ENCODE measurements around the gene RPL36A. TPM values are rescaled to one million over a fixed set of nuclear protein-coding genes. Genes with fewer than 3 reads are reported as not detected.

RPL36A gene
- total and polyA plus RNA-seq, 9 of the 15 experiments (the other 6 are each of a cell fraction or from before 2014, with no cell fraction given), result 412 to 4,539 (median 3,209) TPM

GRCh38 chrX:101416691-101417090, 25.9 kb downstream of the RPL36A start:
- in situ Hi-C loops (cut with MboI) (no loop called here), intact Hi-C loops (cut with micrococcal nuclease) (loop anchor here (5.0 kb wide), 2 partner anchors 46 to 181 kb away; no protein-coding TSS in a partner anchor)
- FAIRE-seq (no peak), ATAC-seq (no peak; the same call in 2 of the 3 replicates), DNase-seq (ENCODE audit: extremely low read depth in 1 of 4, low spot score in 3 of 4) (no peak)
- Histone ChIP-seq H3K79me2 (ENCODE audit: control insufficient read depth, insufficient read depth, low read length) (peaks cover 3% of the 10 kb centered on the region), H3K27ac (ENCODE audit: extremely low read depth, low read depth, low read length) (no peak overlapping the region), H4K20me1 (replicated peaks; ENCODE audit: control insufficient read depth, insufficient read depth, low read length) (no peaks in the 10 kb centered on the region; the same call in 1 of the 2 replicates), H3K4me1 (replicated peaks in 1 of 2; ENCODE audit: control insufficient read depth in 2 of 2, insufficient read depth in 2 of 2, low read length in 2 of 2) (peaks cover 8 to 17% of the 10 kb centered on the region in 2 experiments; a peak in 4 of 5 replicates), H2AFZ (ENCODE audit: low read depth, low read length) (no peak overlapping the region), H3K27me3 (ENCODE audit: control insufficient read depth in 2 of 2, insufficient read depth in 2 of 2, low read length in 2 of 2) (no peaks in the 10 kb centered on the region; a peak in 1 of 5 replicates), H3K4me2 (ENCODE audit: insufficient read depth, low read length) (no peak overlapping the region), H3K9me3 (replicated peaks; ENCODE audit: control insufficient read depth, insufficient read depth, low read depth, low read length) (no peaks in the 10 kb centered on the region), H3K9me1 (ENCODE audit: control insufficient read depth, insufficient read depth, low read length) (no peaks in the 10 kb centered on the region), H3K4me3 (no peak overlapping the region), H3K9ac (ENCODE audit: insufficient read depth in 1 of 2, low read depth in 2 of 2, low read length in 2 of 2) (no peak overlapping the region), H3K36me3 (ENCODE audit: control insufficient read depth, insufficient read depth, low read length) (peaks cover 20% of the 10 kb centered on the region; the same call in 1 of the 3 replicates)
- CTCF ChIA-PET (ENCODE audit: low intra/inter-chr PET ratio), result no interaction called here
- 18% methylated on average over 7 of the region's 7 CpGs for WGBS (ENCODE audit: insufficient coverage, low coverage, missing lambda C conversion rate)
- POLR2A ChIA-PET, result interaction anchor here (0.8 to 1.1 kb wide), 4 partner anchors 10 to 1556 kb away, joined by 3 read pairs; partner anchors contain the start of genes RPL36A and TIMM8A
- no peak for TF ChIP-seq NCOA4 (IDR thresholded peaks at IDR 0.05; ENCODE audit: partially characterized antibody)
- no peak for TF ChIP-seq ZNF384 (IDR thresholded peaks at IDR 0.05; ENCODE audit: low read depth, low read length)
- TF ChIP-seq ZNF695 (CRISPR knock-in tag; IDR thresholded peaks at IDR 0.05), result no peak
- no peak for TF ChIP-seq PYGO2 (tag; IDR thresholded peaks at IDR 0.05)
- TF ChIP-seq ZNF518B (CRISPR knock-in tag; IDR thresholded peaks at IDR 0.05), result no peak
- no peak for TF ChIP-seq PTRF (tag; IDR thresholded peaks at IDR 0.05)
- BruUV-seq (replicated peaks), result no TSS peak

Measured in K562 (cell line).